GM21423 (cell line): ENCODE data around the gene PAK2.
"Not testable (repeated sequence)": the region's sequence is repeated elsewhere in the genome, so short reads cannot be mapped to it uniquely, and the experiment has no call there.

Experiments
- ATAC-seq: cut with Tn5 transposase; IDR thresholded peaks from one replicate; pipeline ENCODE4 v1.9.1; 2021; ENCODE audit warnings: mild to moderate bottlenecking, moderate library complexity; ENCODE audit not compliant: unreplicated experiment

The PAK2 gene

GRCh38 chr3:196842567-196843434 lies 103.1 kb downstream of the PAK2 start:
- no peak for ATAC-seq

- no peak for ATAC-seq
Observed at GRCh38 chr3:196843435-196844110, 103.9 kb downstream of the PAK2 start.

GRCh38 chr3:196844235-196845219 lies 104.9 kb downstream of the PAK2 start:
- not testable (repeated sequence) for ATAC-seq

- ATAC-seq: not testable (repeated sequence)
Observed at GRCh38 chr3:196848375-196848774, 108.7 kb downstream of the PAK2 start.

GRCh38 chr3:196849180-196849741 lies 109.6 kb downstream of the PAK2 start:
- ATAC-seq: no peak

- ATAC-seq: not testable (repeated sequence)
Observed at GRCh38 chr3:196863000-196863399, 123.3 kb downstream of the PAK2 start.

GRCh38 chr3:196867155-196867506 lies 127.5 kb downstream of the PAK2 start:
- ATAC-seq: no peak

- peak; percentile 89 for ATAC-seq
Observed at GRCh38 chr3:196867507-196868296, 128.0 kb downstream of the PAK2 start, which contains the start of gene SENP5. Gene SENP5, plus strand, starts transcription at chr3:196867920. Its CDS starts 17,262 bp downstream, at chr3:196885182.

GRCh38 chr3:196868297-196868661 lies 128.6 kb downstream of the PAK2 start:
- ATAC-seq: peak; percentile 25

- ATAC-seq: no peak
Observed at GRCh38 chr3:196872316-196872715, 132.7 kb downstream of the PAK2 start.

- ATAC-seq: not testable (repeated sequence)
Observed at GRCh38 chr3:196874511-196875094, 134.9 kb downstream of the PAK2 start.

- ATAC-seq: no peak
Observed at GRCh38 chr3:196875258-196875657, 135.6 kb downstream of the PAK2 start.
